ENCODE data around the gene PRPF4.

PRPF4 gene

GRCh38 chr9:113311961-113312360, 36.5 kb downstream of the PRPF4 start:
- no peak for FAIRE-seq
- no peak for TF ChIP-seq POLR2A (IDR thresholded peaks at IDR 0.05; ENCODE audit: low read depth, low read length)
- no peak for DNase-seq (ENCODE audit: insufficient read length, low spot score)

GRCh38 chr9:113313261-113313660, 37.8 kb downstream of the PRPF4 start:
- DNase-seq (ENCODE audit: insufficient read length, low spot score) (no peak), FAIRE-seq (no peak)
- TF ChIP-seq POLR2A (IDR thresholded peaks at IDR 0.05; ENCODE audit: low read depth, low read length): no peak

- TF ChIP-seq POLR2A (IDR thresholded peaks at IDR 0.05; ENCODE audit: low read depth, low read length): no peak
- FAIRE-seq: no peak
Measured at GRCh38 chr9:113315231-113315630, 39.8 kb downstream of the PRPF4 start.

GRCh38 chr9:113316030-113316429, 40.6 kb downstream of the PRPF4 start:
- FAIRE-seq (no peak), DNase-seq (ENCODE audit: insufficient read length, low spot score) (no peak)
- no peak for TF ChIP-seq POLR2A (IDR thresholded peaks at IDR 0.05; ENCODE audit: low read depth, low read length)

More at GRCh38 chr9:113315231-113315630, 39.8 kb downstream of the PRPF4 start:
- no peak for DNase-seq (ENCODE audit: insufficient read length, low spot score)

GRCh38 chr9:113317777-113318176, 42.3 kb downstream of the PRPF4 start:
- DNase-seq (ENCODE audit: insufficient read length, low spot score): no peak
- FAIRE-seq: peak; percentile 11
- no peak for TF ChIP-seq POLR2A (IDR thresholded peaks at IDR 0.05; ENCODE audit: low read depth, low read length)

GRCh38 chr9:113319054-113319453, 43.6 kb downstream of the PRPF4 start:
- TF ChIP-seq POLR2A (IDR thresholded peaks at IDR 0.05; ENCODE audit: low read depth, low read length): no peak
- no peak for DNase-seq (ENCODE audit: insufficient read length, low spot score)
- FAIRE-seq: no peak

GRCh38 chr9:113320051-113320450, 44.6 kb downstream of the PRPF4 start:
- TF ChIP-seq POLR2A (IDR thresholded peaks at IDR 0.05; ENCODE audit: low read depth, low read length): no peak
- DNase-seq (ENCODE audit: insufficient read length, low spot score) (no peak), FAIRE-seq (no peak)

- FAIRE-seq (no peak), DNase-seq (ENCODE audit: insufficient read length, low spot score) (no peak)
- TF ChIP-seq POLR2A (IDR thresholded peaks at IDR 0.05; ENCODE audit: low read depth, low read length): no peak
Measured at GRCh38 chr9:113322671-113323070, 47.2 kb downstream of the PRPF4 start.

GRCh38 chr9:113326230-113326629, 50.8 kb downstream of the PRPF4 start:
- no peak for FAIRE-seq
- TF ChIP-seq POLR2A (IDR thresholded peaks at IDR 0.05; ENCODE audit: low read depth, low read length): no peak
- no peak for DNase-seq (ENCODE audit: insufficient read length, low spot score)

- FAIRE-seq: peak; percentile 41
- no peak for TF ChIP-seq POLR2A (IDR thresholded peaks at IDR 0.05; ENCODE audit: low read depth, low read length)
Measured at GRCh38 chr9:113328045-113328782, 52.8 kb downstream of the PRPF4 start.

GRCh38 chr9:113331780-113332179, 56.3 kb downstream of the PRPF4 start:
- DNase-seq (ENCODE audit: insufficient read length, low spot score): no peak
- no peak for FAIRE-seq
- no peak for TF ChIP-seq POLR2A (IDR thresholded peaks at IDR 0.05; ENCODE audit: low read depth, low read length)

More at GRCh38 chr9:113328045-113328782, 52.8 kb downstream of the PRPF4 start:
- DNase-seq (ENCODE audit: insufficient read length, low spot score): no peak

GRCh38 chr9:113337714-113338113, 62.3 kb downstream of the PRPF4 start:
- DNase-seq (ENCODE audit: insufficient read length, low spot score) (no peak), FAIRE-seq (no peak)
- no peak for TF ChIP-seq POLR2A (IDR thresholded peaks at IDR 0.05; ENCODE audit: low read depth, low read length)

- FAIRE-seq: peak; percentile 23
- peak; percentile 88 for DNase-seq (ENCODE audit: insufficient read length, low spot score)
- peak; percentile 54; the same call in 1 of the 2 replicates for TF ChIP-seq POLR2A (IDR thresholded peaks at IDR 0.05; ENCODE audit: low read depth, low read length)
Measured at GRCh38 chr9:113340011-113340699, 64.7 kb downstream of the PRPF4 start, which contains the start of gene WDR31. Gene WDR31, minus strand, starts transcription at chr9:113340275. Its CDS starts 8,253 bp downstream, at chr9:113332022.

GRCh38 chr9:113341712-113342410, 66.4 kb downstream of the PRPF4 start:
- no peak for FAIRE-seq
- no peak for DNase-seq (ENCODE audit: insufficient read length, low spot score)
- TF ChIP-seq POLR2A (IDR thresholded peaks at IDR 0.05; ENCODE audit: low read depth, low read length): no peak
